Parathyroid adenoma (tissue), 2 donors: ENCODE measurements around the gene ATG2A.
A peak's percentile ranks its signal among the peaks of the same experiment; 100 is the strongest.

Experiments used
- H2AFZ ChIP-seq: fragments of 300-600 bp; sonication (generic); one replicate; pipeline ENCODE4 v1.7.0; 2017; ENCODE audit warnings: antibody characterized with exemption, mild to moderate bottlenecking
- H3K27ac ChIP-seq: fragments of 300-600 bp; sonication (generic); one replicate; pipeline ENCODE4 v1.7.0; 2017
- H3K27me3 ChIP-seq: fragments of 300-600 bp; sonication (generic); one replicate; pipeline ENCODE4 v1.7.0; 2017; ENCODE audit warnings: low read length; ENCODE audit not compliant: control insufficient read depth, insufficient read depth
- H3K36me3 ChIP-seq: fragments of 300-600 bp; sonication (generic); one replicate; pipeline ENCODE4 v1.7.0; 2017; ENCODE audit warnings: low read length; ENCODE audit not compliant: control insufficient read depth, insufficient read depth
- H3K4me1 ChIP-seq: fragments of 300-600 bp; sonication (generic); one replicate; pipeline ENCODE4 v1.7.0; 2017; ENCODE audit warnings: control low read depth
- H3K4me2 ChIP-seq: fragments of 300-600 bp; sonication (generic); one replicate; pipeline ENCODE4 v1.7.0; 2017; ENCODE audit warnings: low read length
- H3K4me3 ChIP-seq: fragments of 300-600 bp; sonication (generic); one replicate; pipeline ENCODE4 v1.7.0; 2017; ENCODE audit warnings: low read depth, low read length
- H3K79me2 ChIP-seq: fragments of 300-600 bp; sonication (generic); one replicate; pipeline ENCODE4 v1.7.0; 2017; ENCODE audit warnings: control low read depth
- H3K9ac ChIP-seq: fragments of 300-600 bp; sonication (generic); one replicate; pipeline ENCODE4 v1.7.0; 2017; ENCODE audit warnings: mild to moderate bottlenecking
- H3K9me3 ChIP-seq: fragments of 300-600 bp; sonication (generic); one replicate; pipeline ENCODE4 v1.7.0; 2017; ENCODE audit warnings: low read length; ENCODE audit not compliant: control insufficient read depth
- CTCF ChIP-seq: fragments of 300-600 bp; sonication (generic); IDR thresholded peaks from one replicate; pipeline ENCODE4 v1.7.0; 2017; ENCODE audit warnings: antibody characterized with exemption, mild to moderate bottlenecking
- donor health status: primary hyperparathyroidism.

Gene ATG2A

GRCh38 chr11:64875369-64876228 lies 41.4 kb downstream of the ATG2A start:
- Histone ChIP-seq H2AFZ (no peak overlapping the region), H3K27me3 (no peaks in the 10 kb centered on the region), H3K9ac (no peak overlapping the region), H3K4me3 (peak overlapping the region; percentile 5), H3K4me1 (peaks cover 12% of the 10 kb centered on the region), H3K4me2 (no peak overlapping the region), H3K9me3 (no peaks in the 10 kb centered on the region), H3K36me3 (no peaks in the 10 kb centered on the region), H3K27ac (no peak overlapping the region), H3K79me2 (peaks cover 11% of the 10 kb centered on the region)
- TF ChIP-seq CTCF, result no peak

DNA sequence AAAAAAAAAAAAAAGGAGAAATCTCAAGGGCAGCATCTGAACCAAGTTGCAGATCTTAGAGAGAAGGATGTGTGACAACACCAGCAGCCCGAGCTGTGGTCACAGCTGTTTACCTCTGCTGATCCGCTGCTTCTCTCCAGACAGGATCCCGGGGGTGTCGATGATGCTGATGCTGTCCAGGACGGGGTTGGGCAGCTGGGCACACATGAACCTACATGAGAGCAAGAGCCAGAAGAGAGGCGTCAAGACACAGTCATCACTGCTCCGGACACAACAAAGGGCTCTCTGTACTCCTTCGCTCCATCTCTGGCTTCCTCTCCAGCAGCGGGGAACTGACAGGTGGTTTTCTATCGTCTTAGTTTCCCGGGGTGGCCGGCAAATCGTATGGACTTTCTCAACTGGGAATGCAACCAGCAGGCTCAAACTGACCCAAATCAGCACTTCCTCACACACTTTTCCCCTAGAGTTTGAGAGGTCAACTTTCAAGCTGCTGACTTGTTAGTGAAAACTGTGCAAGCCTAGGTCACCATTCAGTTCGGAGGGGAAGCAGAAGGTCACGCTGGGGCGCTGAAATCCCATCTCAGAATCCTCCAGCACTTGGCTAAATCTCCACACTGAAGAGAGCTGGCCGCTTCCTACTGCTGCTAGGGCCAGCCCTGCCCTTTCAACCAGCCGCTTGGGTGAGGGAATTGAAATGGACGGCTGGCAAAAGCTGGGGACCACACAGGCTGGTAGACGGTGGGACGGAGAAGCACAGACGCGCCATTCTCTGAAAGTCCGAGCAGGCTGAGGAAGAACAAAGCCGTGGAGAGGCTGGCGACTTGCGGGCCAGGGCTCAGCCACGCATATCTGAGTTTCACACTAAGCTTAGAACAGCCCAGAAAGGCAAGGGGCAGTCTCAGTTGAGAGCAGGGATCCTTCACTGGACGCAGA lies 42.4 kb downstream of the ATG2A start:
- no peak overlapping the region for H3K4me2 ChIP-seq
- no peak overlapping the region for H3K9ac ChIP-seq
- H3K27me3 ChIP-seq, result no peaks in the 10 kb centered on the region
- H3K4me1 ChIP-seq, result peaks cover 16% of the 10 kb centered on the region
- no peak overlapping the region for H3K4me3 ChIP-seq
- no peak for TF ChIP-seq CTCF
- H3K36me3 ChIP-seq, result no peaks in the 10 kb centered on the region
- peaks cover 11% of the 10 kb centered on the region for H3K79me2 ChIP-seq
- no peaks in the 10 kb centered on the region for H3K9me3 ChIP-seq
- H2AFZ ChIP-seq, result no peak overlapping the region
- H3K27ac ChIP-seq, result no peak overlapping the region

DNA sequence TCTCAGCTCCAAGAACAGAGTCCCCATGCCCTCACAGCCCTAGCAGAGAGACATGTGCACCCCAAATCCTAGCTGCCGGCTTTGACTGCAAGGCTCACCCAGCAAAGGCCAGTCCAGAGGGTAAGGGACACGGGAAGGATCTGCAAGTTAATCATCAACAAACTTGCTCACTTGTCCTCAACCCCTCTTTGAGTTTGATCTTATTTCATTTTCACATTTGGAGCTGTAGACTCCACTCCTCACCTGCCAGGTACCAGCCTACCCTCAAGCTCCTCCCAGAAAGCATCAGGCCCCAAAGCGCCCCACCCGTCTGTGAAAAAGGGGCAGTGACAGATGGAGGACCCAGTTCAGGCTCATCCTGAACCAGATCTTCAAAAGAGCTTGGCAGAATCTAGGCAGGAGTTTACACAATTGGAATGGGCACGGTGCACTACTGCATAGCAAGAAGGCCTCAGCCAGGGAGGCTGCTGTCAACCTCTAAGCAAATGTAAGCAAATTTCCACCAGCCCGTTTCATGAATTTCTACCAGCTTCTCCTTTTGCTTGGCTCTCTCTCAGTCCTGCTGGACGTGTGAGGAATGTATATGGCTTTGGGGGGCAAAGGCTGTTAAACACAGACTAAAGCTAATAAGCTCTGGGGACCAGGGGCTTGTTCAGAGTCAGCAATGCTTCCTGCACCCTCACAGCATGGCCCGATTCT lies 44.1 kb downstream of the ATG2A start:
- Histone ChIP-seq H3K27ac (no peak overlapping the region), H3K79me2 (peaks cover 15% of the 10 kb centered on the region), H2AFZ (no peak overlapping the region), H3K27me3 (no peaks in the 10 kb centered on the region), H3K4me3 (no peak overlapping the region), H3K9me3 (no peaks in the 10 kb centered on the region), H3K4me1 (peaks cover 16% of the 10 kb centered on the region), H3K36me3 (no peaks in the 10 kb centered on the region), H3K9ac (no peak overlapping the region), H3K4me2 (no peak overlapping the region)
- TF ChIP-seq CTCF, result no peak

DNA sequence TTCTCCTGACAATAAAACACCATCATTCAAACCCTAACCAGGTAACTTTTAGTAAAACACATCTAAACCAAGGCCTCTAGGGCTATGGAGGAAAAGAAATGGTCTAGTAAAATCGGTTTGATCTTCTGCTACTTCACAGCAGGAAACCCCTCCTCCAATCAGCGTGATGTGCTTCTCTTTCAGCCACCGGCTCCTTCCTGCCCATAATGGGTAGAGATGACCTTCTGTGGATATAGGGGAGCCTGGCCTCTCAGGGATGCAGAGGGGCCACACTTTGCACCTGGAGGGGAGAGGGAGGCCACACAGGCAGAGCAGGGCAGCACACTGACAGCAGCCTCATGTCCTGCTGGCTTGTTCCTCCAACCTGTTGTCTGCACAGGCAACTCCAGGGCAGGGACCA lies 45.5 kb downstream of the ATG2A start:
- Histone ChIP-seq H3K4me1 (peaks cover 13% of the 10 kb centered on the region), H3K27ac (no peak overlapping the region), H3K4me3 (no peak overlapping the region), H3K4me2 (no peak overlapping the region), H3K27me3 (no peaks in the 10 kb centered on the region), H3K9me3 (no peaks in the 10 kb centered on the region), H3K79me2 (peaks cover 15% of the 10 kb centered on the region), H2AFZ (no peak overlapping the region), H3K9ac (no peak overlapping the region), H3K36me3 (no peaks in the 10 kb centered on the region)
- TF ChIP-seq CTCF, result no peak
